ENCODE results near the gene MIOX. TPM values are rescaled to one million over a fixed set of nuclear protein-coding genes. Genes with fewer than 3 reads are reported as not detected.

MIOX gene
- total RNA-seq, 1 donor from 2014 or later: not detected

GRCh38 chr22:50490531-50491308 lies 4.1 kb downstream of the MIOX start:
- no peak for DNase-seq

GRCh38 chr22:50497093-50497492 lies 10.4 kb downstream of the MIOX start:
- no peak for DNase-seq

GRCh38 chr22:50498322-50498890 lies 11.7 kb downstream of the MIOX start:
- DNase-seq: no peak

GRCh38 chr22:50500452-50500851 lies 13.8 kb downstream of the MIOX start:
- no peak for DNase-seq

- DNase-seq: no peak
Measured at GRCh38 chr22:50502096-50502495, 15.4 kb downstream of the MIOX start.

- no peak for DNase-seq
Measured at GRCh38 chr22:50502628-50503474, 16.2 kb downstream of the MIOX start.

GRCh38 chr22:50503475-50504145 lies 17.0 kb downstream of the MIOX start:
- no peak for DNase-seq

- no peak for DNase-seq
Measured at GRCh38 chr22:50504369-50505211, 17.9 kb downstream of the MIOX start.

GRCh38 chr22:50505276-50505775 lies 18.7 kb downstream of the MIOX start:
- DNase-seq: no peak

GRCh38 chr22:50505776-50506610 lies 19.3 kb downstream of the MIOX start:
- no peak for DNase-seq

GRCh38 chr22:50506611-50507420 lies 20.2 kb downstream of the MIOX start:
- peak; percentile 43 for DNase-seq

GRCh38 chr22:50507421-50507990 lies 20.8 kb downstream of the MIOX start, which contains the start of gene LMF2:
Gene LMF2, minus strand, starts transcription at chr22:50507702. Its CDS starts 27 bp downstream, at chr22:50507675.
- no peak for DNase-seq

- peak; percentile 97 for DNase-seq
Measured at GRCh38 chr22:50507991-50508884, 21.6 kb downstream of the MIOX start, which contains the start of gene NCAPH2. Gene NCAPH2, plus strand, starts transcription at chr22:50508224. Its CDS starts 114 bp downstream, at chr22:50508338.

GRCh38 chr22:50508897-50509296 lies 22.2 kb downstream of the MIOX start:
- DNase-seq: no peak

- DNase-seq: no peak
Measured at GRCh38 chr22:50513175-50513574, 26.5 kb downstream of the MIOX start.

GRCh38 chr22:50516068-50516467 lies 29.4 kb downstream of the MIOX start:
- no peak for DNase-seq

- no peak for DNase-seq
Measured at GRCh38 chr22:50516891-50517290, 30.2 kb downstream of the MIOX start.
